ENCODE results near the gene RELL1.

Gene RELL1

GRCh38 chr4:37568489-37568888 is 117.7 kb downstream of the RELL1 start:
- no peak overlapping the region for H3K27ac Mint-ChIP-seq
- no peaks in the 10 kb centered on the region for H3K36me3 Mint-ChIP-seq (ENCODE audit: low read depth)
- no peaks in the 10 kb centered on the region for H3K27me3 Mint-ChIP-seq (ENCODE audit: low read depth)
- H3K4me3 Mint-ChIP-seq = no peak overlapping the region
- TF ChIP-seq CTCF (IDR thresholded peaks at IDR 0.05; ENCODE audit: unreplicated experiment in 3 of 3) = no peak
- H3K9me3 Mint-ChIP-seq = no peaks in the 10 kb centered on the region
- H3K4me1 Mint-ChIP-seq = peaks cover 6% of the 10 kb centered on the region

- no peak for TF ChIP-seq CTCF (IDR thresholded peaks at IDR 0.05; ENCODE audit: unreplicated experiment in 3 of 3)
- no peak overlapping the region for H3K4me3 Mint-ChIP-seq
Measured at GRCh38 chr4:37567836-37568235, 118.3 kb downstream of the RELL1 start.

GRCh38 chr4:37562592-37562991 is 123.6 kb downstream of the RELL1 start:
- no peak for TF ChIP-seq CTCF (IDR thresholded peaks at IDR 0.05; ENCODE audit: unreplicated experiment in 3 of 3)
- Mint-ChIP-seq H3K4me3 (no peak overlapping the region), H3K36me3 (ENCODE audit: low read depth) (peaks cover 14% of the 10 kb centered on the region), H3K4me1 (peaks cover 4% of the 10 kb centered on the region), H3K27ac (no peak overlapping the region), H3K27me3 (ENCODE audit: low read depth) (no peaks in the 10 kb centered on the region), H3K9me3 (peaks cover 13% of the 10 kb centered on the region)

More at GRCh38 chr4:37567836-37568235, 118.3 kb downstream of the RELL1 start:
- Mint-ChIP-seq H3K9me3 (no peaks in the 10 kb centered on the region), H3K27ac (no peak overlapping the region), H3K4me1 (peaks cover 6% of the 10 kb centered on the region), H3K27me3 (ENCODE audit: low read depth) (no peaks in the 10 kb centered on the region), H3K36me3 (ENCODE audit: low read depth) (no peaks in the 10 kb centered on the region)

- Mint-ChIP-seq H3K36me3 (ENCODE audit: low read depth) (peaks cover 14% of the 10 kb centered on the region), H3K9me3 (peaks cover 13% of the 10 kb centered on the region), H3K27ac (no peak overlapping the region), H3K4me1 (no peaks in the 10 kb centered on the region), H3K27me3 (ENCODE audit: low read depth) (no peaks in the 10 kb centered on the region), H3K4me3 (no peak overlapping the region)
- TF ChIP-seq CTCF (IDR thresholded peaks at IDR 0.05; ENCODE audit: unreplicated experiment in 3 of 3) = no peak
Measured at GRCh38 chr4:37561803-37562207, 124.4 kb downstream of the RELL1 start.

- Mint-ChIP-seq H3K9me3 (peaks cover 16% of the 10 kb centered on the region), H3K27ac (no peak overlapping the region), H3K36me3 (ENCODE audit: low read depth) (peaks cover 14% of the 10 kb centered on the region), H3K27me3 (ENCODE audit: low read depth) (no peaks in the 10 kb centered on the region), H3K4me3 (no peak overlapping the region), H3K4me1 (no peaks in the 10 kb centered on the region)
- TF ChIP-seq CTCF (IDR thresholded peaks at IDR 0.05; ENCODE audit: unreplicated experiment in 3 of 3) = no peak
Measured at GRCh38 chr4:37561196-37561802, 124.9 kb downstream of the RELL1 start.

All from nephron (organoid).